A549 (cell line): ENCODE measurements around the gene CSNK1E. TPM values are rescaled to one million over a fixed set of nuclear protein-coding genes. Genes with fewer than 3 reads are reported as not detected.

ENCODE experiments used
- ATAC-seq, 2 experiments: fragments of 200-7000 bp in 1 of 2; fragments of >200 bp in 1 of 2; cut with Nextera tagmentation in 1 of 2; cut with Tn5 transposase in 1 of 2; 3 replicates each; pipeline versions ENCODE4 v1.8.0 to v1.9.1; 2018 to 2020; ENCODE audit warnings: mild to moderate bottlenecking in 1 of 2, moderate library complexity in 1 of 2
- CTCF ChIA-PET: fragments of 300-600 bp; sonication (Branson Sonifier 250); formaldehyde crosslinking; extraction: SDS; loops from one replicate; lab custom pipeline; 2021; ENCODE audit warnings: antibody characterized with exemption, inconsistent platforms; lab: Yijun Ruan, JAX
- POLR2A ChIA-PET: fragments of 350-600 bp; formaldehyde crosslinking; extraction: SDS; loops from one replicate; lab custom pipeline; 2021; ENCODE audit warnings: antibody characterized with exemption, inconsistent platforms; lab: Yijun Ruan, JAX
- DNase-seq, 2 experiments: peaks; one replicate each; pipeline versions ENCODE4 v3.0.0 to v3.0.0-alpha.2; 2011 to 2016; ENCODE audit warnings: low read depth in 1 of 2, low spot score in 1 of 2
- FAIRE-seq: peaks from 2 replicates; lab custom pipeline; 2011; peaks lifted over from hg19 to GRCh38; lab: Jason Lieb, UNC
- H3K27ac ChIP-seq, 2 experiments: fragments of >200 bp; sonication (Bioruptor Twin); formaldehyde crosslinking; 3 replicates each; pipeline ENCODE4 v1.5.1; 2016 to 2017
- H3K4me1 ChIP-seq: fragments of >200 bp; sonication (Bioruptor Twin); formaldehyde crosslinking; 3 replicates; pipeline ENCODE4 v1.6.1; 2016
- H3K4me2 ChIP-seq: fragments of >200 bp; sonication (Bioruptor Twin); formaldehyde crosslinking; 3 replicates; pipeline ENCODE4 v1.6.1; 2016
- H3K4me3 ChIP-seq: fragments of >200 bp; sonication (Bioruptor Twin); formaldehyde crosslinking; 3 replicates; pipeline ENCODE4 v1.5.1; 2016
- H3K9me3 ChIP-seq: fragments of >200 bp; sonication (Bioruptor Twin); formaldehyde crosslinking; 3 replicates; pipeline ENCODE4 v1.6.1; 2016
- CBX2 ChIP-seq: fragments of 200-600 bp; sonication (generic); IDR thresholded peaks from 2 replicates; pipeline ENCODE4 v1.6.1; 2016; ENCODE audit warnings: low read depth, mild to moderate bottlenecking, borderline replicate concordance
- ELK1 ChIP-seq: fragments of 150-350 bp; IDR thresholded peaks from 2 replicates; pipeline ENCODE4 v1.6.1; 2014; ENCODE audit warnings: low read depth, mild to moderate bottlenecking, low read length
- FOSL2 ChIP-seq, 2 experiments: fragments of 450-650 bp in 1 of 2; fragments of >200 bp in 1 of 2; sonication (Bioruptor Twin) in 1 of 2; formaldehyde crosslinking; IDR thresholded peaks; 2 replicates each; pipeline versions ENCODE4 v1.5.0 to v1.6.1; 2016 to 2020; ENCODE audit warnings: mild to moderate bottlenecking in 1 of 2, moderate library complexity in 1 of 2
- GATA3 ChIP-seq: IDR thresholded peaks from 2 replicates; pipeline ENCODE4 v1.6.1; 2012; ENCODE audit warnings: borderline replicate concordance
- HES2 ChIP-seq: fragments of >200 bp; sonication (Bioruptor Twin); formaldehyde crosslinking; IDR thresholded peaks from 2 replicates; pipeline ENCODE4 v1.6.1; 2016
- HOXA7 ChIP-seq: fragments of 250-450 bp; sonication (Bioruptor Pico); IDR thresholded peaks from 2 replicates; pipeline ENCODE4 v1.5.0; 2020; ENCODE audit warnings: mild to moderate bottlenecking, moderate library complexity
- HOXB5 ChIP-seq: fragments of 250-450 bp; sonication (Bioruptor Pico); IDR thresholded peaks from 2 replicates; pipeline ENCODE4 v1.5.0; 2020; ENCODE audit warnings: mild to moderate bottlenecking, moderate library complexity
- KDM1A ChIP-seq: fragments of 200-600 bp; sonication (generic); IDR thresholded peaks from 2 replicates; pipeline ENCODE4 v1.6.1; 2016; ENCODE audit warnings: low read depth, mild to moderate bottlenecking
- KDM5A ChIP-seq: fragments of 200-600 bp; sonication (generic); IDR thresholded peaks from 2 replicates; pipeline ENCODE4 v1.6.1; 2016; ENCODE audit warnings: antibody characterized with exemption, mild to moderate bottlenecking
- NFE2L2 ChIP-seq: fragments of 150-350 bp; conservative IDR thresholded peaks from 2 replicates; pipeline ENCODE4 v1.6.1; 2014; ENCODE audit warnings: low read length
- POLR2A ChIP-seq: IDR thresholded peaks from 2 replicates; pipeline ENCODE4 v1.6.1; 2012; ENCODE audit warnings: mild to moderate bottlenecking, low read length
- RAD21 ChIP-seq, 2 experiments: fragments of >200 bp in 1 of 2; sonication (Bioruptor Twin) in 1 of 2; formaldehyde crosslinking in 1 of 2; IDR thresholded peaks in 1 of 2; conservative IDR thresholded peaks in 1 of 2; 2 replicates in 1 of 2; 3 replicates in 1 of 2; pipeline ENCODE4 v1.6.1; 2012 to 2018; ENCODE audit warnings: inconsistent platforms in 1 of 2
- RARB ChIP-seq: fragments of 250-450 bp; sonication (Bioruptor Pico); IDR thresholded peaks from 2 replicates; pipeline ENCODE4 v1.8.0; 2021; ENCODE audit warnings: mild to moderate bottlenecking, moderate library complexity
- REST ChIP-seq: fragments of 200-600 bp; sonication (generic); IDR thresholded peaks from 2 replicates; pipeline ENCODE4 v1.6.1; 2016; ENCODE audit warnings: antibody characterized with exemption, mild to moderate bottlenecking, moderate library complexity
- RFX5 ChIP-seq: fragments of 450-650 bp; IDR thresholded peaks from 2 replicates; pipeline ENCODE4 v1.7.1; 2014; ENCODE audit warnings: antibody characterized with exemption, mild to moderate bottlenecking, moderate library complexity
- RNF2 ChIP-seq: fragments of 200-600 bp; sonication (generic); IDR thresholded peaks from 2 replicates; pipeline ENCODE4 v1.6.1; 2016; ENCODE audit warnings: low read depth, mild to moderate bottlenecking, antibody characterized with exemption, moderate library complexity, borderline replicate concordance
- SMC3 ChIP-seq: fragments of >200 bp; sonication (Bioruptor Twin); formaldehyde crosslinking; IDR thresholded peaks from 3 replicates; pipeline ENCODE4 v1.6.1; 2018; ENCODE audit warnings: inconsistent platforms
- TFCP2L1 ChIP-seq: fragments of 250-450 bp; sonication (Bioruptor Pico); IDR thresholded peaks from 2 replicates; pipeline ENCODE4 v1.5.0; 2021; ENCODE audit warnings: mild to moderate bottlenecking
- TP53 ChIP-seq: fragments of 250-450 bp; sonication (Bioruptor Pico); IDR thresholded peaks from 2 replicates; pipeline ENCODE4 v1.5.0; 2021; ENCODE audit warnings: mild to moderate bottlenecking, moderate library complexity
- USF2 ChIP-seq: fragments of 450-650 bp; IDR thresholded peaks from 2 replicates; pipeline ENCODE4 v1.6.1; 2014; ENCODE audit warnings: antibody characterized with exemption
- WGBS: methylation state at CpG from one replicate; pipeline ENCODE4 v1.1.6; 2017; ENCODE audit errors: missing lambda C conversion rate; 5-methylcytosine and 5-hydroxymethylcytosine counted together
- polyA plus RNA-seq, 4 experiments: library from polyadenylated mRNA; depleted of rRNA in 3 of 4; stranded (reverse); fragments of >200 nt; fragmentation: RNase III in 1 of 4; extraction: RNeasy Plus Mini Kit Qiagen cat#74134 plus additional on column Dnase treatment in 1 of 4; gene quantifications; 2 replicates in 3 of 4; 3 replicates in 1 of 4; pipeline ENCODE4 v1.2.3, GENCODE V29; 2011 to 2017

The CSNK1E gene
- polyA plus RNA-seq, 2 of the 4 experiments (the other 2 are of a cell fraction) = 59.3 to 60.9 TPM

- 80% methylated on average over 6 of the region's 23 CpGs for WGBS
- peak overlapping the region; percentile 92 to 99 for H3K27ac ChIP-seq
- POLR2A ChIA-PET = no interaction called here
- no peak for TF ChIP-seq NFE2L2
- TF ChIP-seq HES2 = no peak
- TF ChIP-seq KDM5A = no peak
- no peak for TF ChIP-seq GATA3
- TF ChIP-seq HOXA7 (CRISPR knock-in tag) = no peak
- no peak for TF ChIP-seq USF2
- TF ChIP-seq, all 56 proteins: peak for 0
- Histone ChIP-seq H3K9me3 (no peaks in the 10 kb centered on the region), H3K4me3 (peak overlapping the region; percentile 76), H3K4me2 (peak overlapping the region; percentile 99), H3K4me1 (peaks cover 66% of the 10 kb centered on the region)
- ATAC-seq = peak in 1 of 2 experiments; percentile 8; a peak in 3 of 6 replicates
- FAIRE-seq = no peak
- CTCF ChIA-PET = interaction anchor here (0.6 to 1.2 kb wide), 7 partner anchors 12 to 224 kb away, joined by 3 to 5 read pairs (median 3); partner anchors contain the start of gene BAIAP2L2
- DNase-seq = no peak
Observed at GRCh38 chr22:38314051-38314932, 2.9 kb downstream of the CSNK1E start.

GRCh38 chr22:38313384-38313955, 3.8 kb downstream of the CSNK1E start:
- ATAC-seq (peak in 1 of 2 experiments; percentile 3; a peak in 2 of 6 replicates), FAIRE-seq (no peak), DNase-seq (peak in 1 of 2 experiments; percentile 54)
- Histone ChIP-seq H3K4me2 (peak overlapping the region; percentile 99), H3K9me3 (no peaks in the 10 kb centered on the region), H3K4me1 (peaks cover 58% of the 10 kb centered on the region), H3K27ac (peak overlapping the region; percentile 92 to 99), H3K4me3 (0 out of 3 replicates have a peak overlapping the region, but pooled peaks have one; percentile 21)
- 28% methylated on average over 10 of the region's 11 CpGs for WGBS
- ChIA-PET POLR2A (no interaction called here), CTCF (interaction anchor here (0.6 to 1.1 kb wide), 5 partner anchors 12 to 223 kb away, joined by 3 to 5 read pairs (median 4); no protein-coding TSS in a partner anchor)
- TF ChIP-seq HOXB5 (no peak), FOSL2 (IDR thresholded peaks at IDR 0.05) (no peak), FOSL2 (CRISPR knock-in tag; IDR thresholded peaks at IDR 0.05) (0 out of 2 replicates have a peak, but pooled peaks have one; percentile 2), TP53 (CRISPR knock-in tag) (no peak), TFCP2L1 (CRISPR knock-in tag) (no peak)

GRCh38 chr22:38312261-38312800, 4.9 kb downstream of the CSNK1E start:
- no peak for TF ChIP-seq KDM5A
- no peak for TF ChIP-seq ELK1
- no peak for TF ChIP-seq HES2
- no peak for TF ChIP-seq REST
- no peak for TF ChIP-seq RNF2
- no peak for TF ChIP-seq RAD21 (conservative IDR thresholded peaks at IDR 0.05 in 1 of 2, IDR thresholded peaks at IDR 0.05 in 1 of 2)
- TF ChIP-seq POLR2A = no peak
- TF ChIP-seq KDM1A = no peak
- TF ChIP-seq SMC3 = no peak
- TF ChIP-seq RARB (CRISPR knock-in tag) = no peak
- TF ChIP-seq RFX5 = no peak
- TF ChIP-seq CBX2 = no peak
- TF ChIP-seq, all 56 proteins: peak for 0
- 96% methylated on average over 7 of the region's 7 CpGs for WGBS
- no peak for FAIRE-seq
- ChIA-PET POLR2A (no interaction called here), CTCF (interaction anchor here (1.0 to 1.7 kb wide), 2 partner anchors 12 to 16 kb away, joined by 3 to 5 read pairs; no protein-coding TSS in a partner anchor)
- no peak overlapping the region for H3K4me2 ChIP-seq
- H3K4me3 ChIP-seq = no peak overlapping the region
- peak overlapping the region in 1 of 2 experiments; percentile 99; a peak in 3 of 6 replicates for H3K27ac ChIP-seq
- peaks cover 49% of the 10 kb centered on the region for H3K4me1 ChIP-seq
- DNase-seq = no peak
- H3K9me3 ChIP-seq = no peaks in the 10 kb centered on the region
- no peak for ATAC-seq
